ENCODE results near the gene VANGL2. TPM values are rescaled to one million over a fixed set of nuclear protein-coding genes. Genes with fewer than 3 reads are reported as not detected.

The VANGL2 gene
- total and polyA plus RNA-seq, 2 experiments from 2014 or later, result 17.7 to 51.3 TPM

DNA sequence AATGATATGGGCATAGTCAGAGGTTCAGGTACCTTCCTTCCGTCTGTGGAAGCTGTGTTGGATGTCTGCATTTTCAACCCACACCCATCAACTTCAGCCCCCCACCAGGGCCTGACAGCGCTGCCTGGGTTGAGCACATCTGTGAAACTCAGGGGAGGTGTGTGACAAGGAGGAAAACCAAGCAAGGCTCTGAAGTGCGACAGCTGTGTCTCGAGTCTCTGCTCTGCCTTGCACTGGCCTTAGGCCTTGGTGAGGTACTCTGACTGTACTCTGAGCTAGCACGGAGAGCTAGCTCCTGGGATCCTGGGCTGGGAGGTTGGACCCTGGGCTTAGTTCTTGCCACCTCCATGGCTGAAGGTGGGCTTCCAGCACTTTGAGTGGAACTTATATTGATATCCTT, 9.1 kb downstream of the VANGL2 start:
- DNase-seq (ENCODE audit: low spot score) (no peak), ATAC-seq (no peak; the same call in 2 of the 3 replicates)
- peaks cover 45% of the 10 kb centered on the region for H3K4me1 ChIP-seq (ENCODE audit: insufficient read depth)
- no peaks in the 10 kb centered on the region for H3K36me3 ChIP-seq (ENCODE audit: insufficient read depth)
- peak overlapping the region; percentile 63; the same call in 1 of the 2 replicates for H3K27ac Mint-ChIP-seq
- peaks cover 99% of the 10 kb centered on the region for H3K79me2 ChIP-seq (replicated peaks; ENCODE audit: insufficient read depth)
- no peaks in the 10 kb centered on the region for H3F3A ChIP-seq (replicated peaks; ENCODE audit: low read depth)
- no peaks in the 10 kb centered on the region for H3K9me2 ChIP-seq (ENCODE audit: insufficient read depth)
- H4K20me1 ChIP-seq (replicated peaks; ENCODE audit: insufficient read depth), result peaks cover 18% of the 10 kb centered on the region; the same call in 1 of the 2 replicates
- H3K9me3 Mint-ChIP-seq, result no peaks in the 10 kb centered on the region
- H3K36me3 Mint-ChIP-seq (ENCODE audit: low read depth), result peaks cover 16% of the 10 kb centered on the region
- H3K27ac ChIP-seq (ENCODE audit: low read depth), result 0 out of 2 replicates have a peak overlapping the region, but pooled peaks have one; percentile 78
- H3K4me3 Mint-ChIP-seq, result no peak overlapping the region; the same call in 2 of the 3 replicates
- H3K4me3 ChIP-seq, result no peak overlapping the region
- TF ChIP-seq STAT1 (IDR thresholded peaks at IDR 0.05; ENCODE audit: unreplicated experiment) (no peak), POLR2AphosphoS5 (IDR thresholded peaks at IDR 0.05; ENCODE audit: low read depth) (no peak), JUNB (IDR thresholded peaks at IDR 0.05; ENCODE audit: unreplicated experiment) (no peak), EZH2 (IDR thresholded peaks at IDR 0.05; ENCODE audit: low read depth, unreplicated experiment) (no peak)
- TF ChIP-seq, protein P1, sequence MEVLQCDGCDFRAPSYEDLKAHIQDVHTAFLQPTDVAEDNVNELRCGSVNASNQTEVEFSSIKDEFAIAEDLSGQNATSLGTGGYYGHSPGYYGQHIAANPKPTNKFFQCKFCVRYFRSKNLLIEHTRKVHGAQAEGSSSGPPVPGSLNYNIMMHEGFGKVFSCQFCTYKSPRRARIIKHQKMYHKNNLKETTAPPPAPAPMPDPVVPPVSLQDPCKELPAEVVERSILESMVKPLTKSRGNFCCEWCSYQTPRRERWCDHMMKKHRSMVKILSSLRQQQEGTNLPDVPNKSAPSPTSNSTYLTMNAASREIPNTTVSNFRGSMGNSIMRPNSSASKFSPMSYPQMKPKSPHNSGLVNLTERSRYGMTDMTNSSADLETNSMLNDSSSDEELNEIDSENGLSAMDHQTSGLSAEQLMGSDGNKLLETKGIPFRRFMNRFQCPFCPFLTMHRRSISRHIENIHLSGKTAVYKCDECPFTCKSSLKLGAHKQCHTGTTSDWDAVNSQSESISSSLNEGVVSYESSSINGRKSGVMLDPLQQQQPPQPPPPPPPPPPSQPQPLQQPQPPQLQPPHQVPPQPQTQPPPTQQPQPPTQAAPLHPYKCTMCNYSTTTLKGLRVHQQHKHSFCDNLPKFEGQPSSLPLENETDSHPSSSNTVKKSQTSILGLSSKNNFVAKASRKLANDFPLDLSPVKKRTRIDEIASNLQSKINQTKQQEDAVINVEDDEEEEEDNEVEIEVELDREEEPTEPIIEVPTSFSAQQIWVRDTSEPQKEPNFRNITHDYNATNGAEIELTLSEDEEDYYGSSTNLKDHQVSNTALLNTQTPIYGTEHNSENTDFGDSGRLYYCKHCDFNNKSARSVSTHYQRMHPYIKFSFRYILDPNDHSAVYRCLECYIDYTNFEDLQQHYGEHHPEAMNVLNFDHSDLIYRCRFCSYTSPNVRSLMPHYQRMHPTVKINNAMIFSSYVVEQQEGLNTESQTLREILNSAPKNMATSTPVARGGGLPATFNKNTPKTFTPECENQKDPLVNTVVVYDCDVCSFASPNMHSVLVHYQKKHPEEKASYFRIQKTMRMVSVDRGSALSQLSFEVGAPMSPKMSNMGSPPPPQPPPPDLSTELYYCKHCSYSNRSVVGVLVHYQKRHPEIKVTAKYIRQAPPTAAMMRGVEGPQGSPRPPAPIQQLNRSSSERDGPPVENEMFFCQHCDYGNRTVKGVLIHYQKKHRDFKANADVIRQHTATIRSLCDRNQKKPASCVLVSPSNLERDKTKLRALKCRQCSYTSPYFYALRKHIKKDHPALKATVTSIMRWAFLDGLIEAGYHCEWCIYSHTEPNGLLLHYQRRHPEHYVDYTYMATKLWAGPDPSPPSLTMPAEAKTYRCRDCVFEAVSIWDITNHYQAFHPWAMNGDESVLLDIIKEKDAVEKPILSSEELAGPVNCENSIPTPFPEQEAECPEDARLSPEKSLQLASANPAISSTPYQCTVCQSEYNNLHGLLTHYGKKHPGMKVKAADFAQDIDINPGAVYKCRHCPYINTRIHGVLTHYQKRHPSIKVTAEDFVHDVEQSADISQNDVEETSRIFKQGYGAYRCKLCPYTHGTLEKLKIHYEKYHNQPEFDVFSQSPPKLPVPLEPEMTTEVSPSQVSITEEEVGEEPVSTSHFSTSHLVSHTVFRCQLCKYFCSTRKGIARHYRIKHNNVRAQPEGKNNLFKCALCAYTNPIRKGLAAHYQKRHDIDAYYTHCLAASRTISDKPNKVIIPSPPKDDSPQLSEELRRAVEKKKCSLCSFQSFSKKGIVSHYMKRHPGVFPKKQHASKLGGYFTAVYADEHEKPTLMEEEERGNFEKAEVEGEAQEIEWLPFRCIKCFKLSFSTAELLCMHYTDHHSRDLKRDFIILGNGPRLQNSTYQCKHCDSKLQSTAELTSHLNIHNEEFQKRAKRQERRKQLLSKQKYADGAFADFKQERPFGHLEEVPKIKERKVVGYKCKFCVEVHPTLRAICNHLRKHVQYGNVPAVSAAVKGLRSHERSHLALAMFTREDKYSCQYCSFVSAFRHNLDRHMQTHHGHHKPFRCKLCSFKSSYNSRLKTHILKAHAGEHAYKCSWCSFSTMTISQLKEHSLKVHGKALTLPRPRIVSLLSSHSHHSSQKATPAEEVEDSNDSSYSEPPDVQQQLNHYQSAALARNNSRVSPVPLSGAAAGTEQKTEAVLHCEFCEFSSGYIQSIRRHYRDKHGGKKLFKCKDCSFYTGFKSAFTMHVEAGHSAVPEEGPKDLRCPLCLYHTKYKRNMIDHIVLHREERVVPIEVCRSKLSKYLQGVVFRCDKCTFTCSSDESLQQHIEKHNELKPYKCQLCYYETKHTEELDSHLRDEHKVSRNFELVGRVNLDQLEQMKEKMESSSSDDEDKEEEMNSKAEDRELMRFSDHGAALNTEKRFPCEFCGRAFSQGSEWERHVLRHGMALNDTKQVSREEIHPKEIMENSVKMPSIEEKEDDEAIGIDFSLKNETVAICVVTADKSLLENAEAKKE (CRISPR knock-in tag; IDR thresholded peaks at IDR 0.05), result no peak
- no peak overlapping the region for H2AFZ ChIP-seq
- H3K27me3 ChIP-seq (ENCODE audit: insufficient read depth), result no peaks in the 10 kb centered on the region
- peaks cover 78% of the 10 kb centered on the region for H3K4me1 Mint-ChIP-seq
- peak overlapping the region; percentile 25; the same call in 1 of the 2 replicates for H3K4me2 ChIP-seq
- H3K27me3 Mint-ChIP-seq (ENCODE audit: insufficient read depth, low read depth, poor library complexity), result peaks cover 7% of the 10 kb centered on the region

Measured in GM23338 (cell line).